Mammary epithelial cell (primary cell): ENCODE measurements around the gene NOTCH1.

Source experiments
- EZH2 ChIP-seq: IDR thresholded peaks from 2 replicates; pipeline ENCODE4 v1.6.1; 2012; ENCODE audit warnings: low read length, inconsistent platforms, borderline replicate concordance
- TF ChIP-seq, protein P1 (sequence below), 2 donors: IDR thresholded peaks in 1 of 2; conservative IDR thresholded peaks in 1 of 2; 2 replicates each; pipeline ENCODE4 v1.5.1; 2011 to 2012; ENCODE audit warnings: inconsistent platforms in 2 of 2, low read length in 2 of 2, mild to moderate bottlenecking in 2 of 2, control low read depth in 1 of 2, low read depth in 1 of 2; ENCODE audit not compliant: insufficient read depth in 1 of 2; ENCODE audit errors: extremely low read depth in 1 of 2

DNA sequence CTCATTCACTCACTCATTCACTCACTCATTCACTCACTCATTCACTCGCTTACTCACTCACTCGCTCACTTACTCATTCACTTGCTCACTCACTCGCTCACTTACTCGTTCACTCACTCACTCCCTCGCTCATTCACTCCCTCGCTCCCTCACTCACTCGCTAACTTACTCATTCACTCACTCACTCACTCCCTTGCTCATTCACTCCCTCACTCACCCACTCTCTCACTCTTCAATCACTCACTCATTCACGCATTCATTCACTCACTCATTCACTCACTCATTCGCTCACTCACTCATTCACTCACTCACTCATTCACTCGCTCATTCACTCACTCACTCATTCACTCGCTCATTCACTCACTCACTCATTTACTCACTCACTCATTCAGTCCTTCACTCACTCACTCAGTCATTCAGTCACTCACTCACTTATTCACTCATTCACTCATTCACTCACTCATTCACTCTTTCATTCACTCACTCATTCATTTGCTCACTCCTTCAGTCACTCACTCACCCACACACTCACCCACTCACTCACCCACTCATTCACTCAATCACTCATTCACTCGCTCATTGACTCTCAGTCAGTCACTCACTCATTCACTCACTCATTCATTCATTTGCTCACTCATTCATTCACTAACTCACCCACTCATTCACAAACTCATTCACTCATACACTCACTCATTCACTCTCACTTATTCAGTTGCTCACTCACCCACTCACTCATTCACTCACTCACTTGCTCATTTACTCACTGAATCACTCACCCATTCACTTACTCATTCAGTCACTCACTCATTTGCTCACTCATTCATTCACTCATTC is 36.0 kb upstream of the NOTCH1 start:
- TF ChIP-seq, protein P1, sequence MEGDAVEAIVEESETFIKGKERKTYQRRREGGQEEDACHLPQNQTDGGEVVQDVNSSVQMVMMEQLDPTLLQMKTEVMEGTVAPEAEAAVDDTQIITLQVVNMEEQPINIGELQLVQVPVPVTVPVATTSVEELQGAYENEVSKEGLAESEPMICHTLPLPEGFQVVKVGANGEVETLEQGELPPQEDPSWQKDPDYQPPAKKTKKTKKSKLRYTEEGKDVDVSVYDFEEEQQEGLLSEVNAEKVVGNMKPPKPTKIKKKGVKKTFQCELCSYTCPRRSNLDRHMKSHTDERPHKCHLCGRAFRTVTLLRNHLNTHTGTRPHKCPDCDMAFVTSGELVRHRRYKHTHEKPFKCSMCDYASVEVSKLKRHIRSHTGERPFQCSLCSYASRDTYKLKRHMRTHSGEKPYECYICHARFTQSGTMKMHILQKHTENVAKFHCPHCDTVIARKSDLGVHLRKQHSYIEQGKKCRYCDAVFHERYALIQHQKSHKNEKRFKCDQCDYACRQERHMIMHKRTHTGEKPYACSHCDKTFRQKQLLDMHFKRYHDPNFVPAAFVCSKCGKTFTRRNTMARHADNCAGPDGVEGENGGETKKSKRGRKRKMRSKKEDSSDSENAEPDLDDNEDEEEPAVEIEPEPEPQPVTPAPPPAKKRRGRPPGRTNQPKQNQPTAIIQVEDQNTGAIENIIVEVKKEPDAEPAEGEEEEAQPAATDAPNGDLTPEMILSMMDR (conservative IDR thresholded peaks at IDR 0.05 in 1 of 2, IDR thresholded peaks at IDR 0.05 in 1 of 2; ENCODE audit: extremely low read depth in 1 of 2, insufficient read depth in 1 of 2, low read depth in 1 of 2, low read length in 2 of 2), result no peak
- no peak for TF ChIP-seq EZH2
